GM12891 (cell line): ENCODE results near the gene ARHGAP21.
A peak's percentile ranks its signal among the peaks of the same experiment; 100 is the strongest.

Experiments
- DNase-seq: peaks from one replicate; pipeline ENCODE4 v3.0.0; 2011; ENCODE audit warnings: low spot score; ENCODE audit not compliant: insufficient read length
- FAIRE-seq: peaks from 2 replicates; lab custom pipeline; 2011; peaks lifted over from hg19 to GRCh38; lab: Jason Lieb, UNC
- PAX5 ChIP-seq: IDR thresholded peaks from 2 replicates; pipeline ENCODE4 v1.6.1; 2011; ENCODE audit warnings: low read length, moderate library complexity, mild to moderate bottlenecking; ENCODE audit not compliant: insufficient read depth, severe bottlenecking
- POLR2A ChIP-seq: IDR thresholded peaks from 2 replicates; pipeline ENCODE4 v1.6.1; 2011; ENCODE audit warnings: low read depth, low read length, control low read depth
- POLR2AphosphoS5 ChIP-seq: IDR thresholded peaks from 2 replicates; pipeline ENCODE4 v1.6.1; 2011; ENCODE audit warnings: low read depth, low read length, control low read depth
- POU2F2 ChIP-seq: IDR thresholded peaks from 2 replicates; pipeline ENCODE4 v1.6.1; 2011; ENCODE audit warnings: low read depth, mild to moderate bottlenecking, control low read depth, low read length, moderate library complexity
- SPI1 ChIP-seq: IDR thresholded peaks from 2 replicates; pipeline ENCODE4 v1.6.1; 2011; ENCODE audit warnings: low read depth, low read length, control low read depth
- TAF1 ChIP-seq: IDR thresholded peaks from 2 replicates; pipeline ENCODE4 v1.6.1; 2011; ENCODE audit warnings: low read depth, low read length, control low read depth

The ARHGAP21 gene

GRCh38 chr10:24711465-24711864 is 12.2 kb downstream of the ARHGAP21 start:
- TF ChIP-seq POLR2AphosphoS5 (no peak), POLR2A (no peak), PAX5 (no peak), POU2F2 (no peak), SPI1 (no peak), TAF1 (no peak)
- FAIRE-seq (no peak), DNase-seq (no peak)

DNA sequence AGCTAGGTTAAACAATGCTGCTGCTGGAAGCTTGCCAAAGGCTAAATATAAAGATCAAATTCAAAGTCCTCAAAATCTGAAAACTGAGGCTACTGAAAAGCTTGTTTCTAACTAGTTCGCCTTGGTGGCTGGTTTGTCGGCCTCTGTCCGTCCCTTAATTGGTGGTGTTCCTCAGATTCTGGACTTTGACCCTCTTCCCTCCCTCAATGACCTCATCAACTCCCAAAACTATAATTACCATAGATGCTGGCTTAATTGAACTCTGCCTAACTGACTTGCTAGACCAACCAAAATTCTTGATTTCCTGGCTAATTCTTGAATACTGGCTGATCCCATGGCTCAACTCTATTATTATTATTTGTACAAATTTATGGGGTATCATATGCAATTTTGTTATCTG is 15.6 kb downstream of the ARHGAP21 start:
- no peak for DNase-seq
- TF ChIP-seq PAX5 (no peak), SPI1 (no peak), POLR2A (no peak), POLR2AphosphoS5 (no peak), POU2F2 (no peak), TAF1 (no peak)
- no peak for FAIRE-seq

DNA sequence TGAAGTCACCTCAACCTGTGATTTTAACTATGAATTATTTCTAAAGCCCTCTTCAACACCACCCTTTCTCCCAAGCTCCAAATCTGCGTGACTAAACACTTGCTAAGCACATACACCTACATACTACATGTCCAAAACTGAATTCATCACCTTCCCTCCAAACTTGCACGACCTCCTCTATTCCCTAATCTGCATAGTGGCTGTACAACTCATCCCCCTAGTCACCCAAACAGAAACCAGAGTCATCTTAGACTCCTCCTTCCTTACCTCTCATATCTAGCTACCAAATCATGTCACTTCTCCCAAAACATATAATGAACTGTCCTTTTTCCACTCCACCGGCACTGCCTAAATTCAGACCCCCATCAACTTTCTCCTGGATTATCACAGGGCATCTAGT is 16.2 kb downstream of the ARHGAP21 start:
- TF ChIP-seq TAF1, result no peak
- FAIRE-seq (no peak), DNase-seq (no peak)

- DNase-seq (no peak), FAIRE-seq (no peak)
- no peak for TF ChIP-seq TAF1
- TF ChIP-seq POU2F2, result no peak
- no peak for TF ChIP-seq SPI1
- no peak for TF ChIP-seq POLR2A
- TF ChIP-seq POLR2AphosphoS5, result no peak
- no peak for TF ChIP-seq PAX5
Measured at GRCh38 chr10:24706479-24707118, 17.1 kb downstream of the ARHGAP21 start.

DNA sequence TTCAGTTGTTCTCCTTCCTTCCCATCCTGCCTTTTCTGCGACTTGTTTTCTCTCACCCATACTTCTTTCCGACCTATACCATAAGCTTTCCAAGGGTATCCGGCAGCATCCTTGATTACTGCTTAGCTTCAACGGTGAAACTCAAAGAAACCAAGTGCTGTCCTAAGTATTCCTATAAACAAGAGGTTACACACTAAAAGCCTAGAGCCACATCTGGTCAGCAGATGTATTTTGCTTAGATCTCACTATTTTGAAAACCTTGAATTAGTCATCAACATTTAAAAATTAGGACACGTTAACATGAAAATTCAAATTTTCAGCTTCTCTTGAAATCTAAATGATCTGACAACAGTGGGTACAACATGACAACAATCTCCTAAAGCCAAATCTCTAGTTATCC is 20.0 kb downstream of the ARHGAP21 start:
- DNase-seq (no peak), FAIRE-seq (no peak)
- TF ChIP-seq PAX5, result no peak

- FAIRE-seq (no peak), DNase-seq (peak; percentile 7)
Measured at GRCh38 chr10:24701447-24701846, 22.2 kb downstream of the ARHGAP21 start.

DNA sequence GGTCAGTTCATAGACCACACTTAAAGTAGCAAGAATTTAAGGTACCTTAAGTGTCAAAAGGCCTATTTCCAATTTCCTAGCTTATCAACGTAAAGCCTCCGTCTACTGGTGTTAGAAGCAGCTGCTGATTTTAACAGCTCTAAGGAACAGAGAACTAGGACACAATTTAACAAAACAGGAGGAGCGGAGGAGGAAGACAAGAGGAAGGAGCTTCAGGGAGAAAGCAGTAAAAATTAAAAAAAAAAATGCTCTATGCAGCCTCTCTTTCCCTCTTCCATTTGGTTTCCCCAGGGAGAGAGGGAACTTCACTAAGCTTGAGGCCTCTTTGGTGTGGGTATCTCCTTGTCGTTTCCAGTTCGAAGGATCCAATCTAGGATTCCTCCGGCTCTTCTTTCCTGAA is 22.7 kb downstream of the ARHGAP21 start:
- TF ChIP-seq PAX5 (no peak), SPI1 (no peak), POU2F2 (no peak), POLR2A (no peak), TAF1 (no peak)
- FAIRE-seq (no peak), DNase-seq (no peak)

More at GRCh38 chr10:24701447-24701846, 22.2 kb downstream of the ARHGAP21 start:
- TF ChIP-seq POLR2A (no peak), POU2F2 (no peak), SPI1 (peak; percentile 80), PAX5 (no peak), TAF1 (no peak), POLR2AphosphoS5 (no peak)

DNA sequence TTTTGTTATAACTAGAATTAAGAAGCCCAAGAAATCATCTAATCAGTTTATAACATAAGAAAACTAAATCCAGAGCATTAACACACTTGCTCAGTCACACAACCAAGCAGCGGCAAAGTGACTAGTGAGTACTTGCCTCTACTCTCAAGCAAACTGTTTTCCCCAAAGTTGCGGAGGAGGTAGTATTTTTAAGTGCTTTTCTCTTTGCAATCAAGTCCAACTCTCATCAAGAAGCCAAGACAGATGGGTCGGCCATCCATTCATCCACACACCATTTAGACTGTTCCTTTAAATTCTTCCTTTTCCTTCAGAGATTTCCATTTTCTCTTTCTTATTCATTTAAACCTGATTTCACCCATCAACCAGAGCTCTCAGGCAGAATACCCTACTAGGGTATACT is 25.4 kb downstream of the ARHGAP21 start:
- TF ChIP-seq PAX5 (no peak), POU2F2 (no peak), POLR2AphosphoS5 (no peak), SPI1 (no peak), POLR2A (no peak), TAF1 (no peak)
- FAIRE-seq (no peak), DNase-seq (no peak)

DNA sequence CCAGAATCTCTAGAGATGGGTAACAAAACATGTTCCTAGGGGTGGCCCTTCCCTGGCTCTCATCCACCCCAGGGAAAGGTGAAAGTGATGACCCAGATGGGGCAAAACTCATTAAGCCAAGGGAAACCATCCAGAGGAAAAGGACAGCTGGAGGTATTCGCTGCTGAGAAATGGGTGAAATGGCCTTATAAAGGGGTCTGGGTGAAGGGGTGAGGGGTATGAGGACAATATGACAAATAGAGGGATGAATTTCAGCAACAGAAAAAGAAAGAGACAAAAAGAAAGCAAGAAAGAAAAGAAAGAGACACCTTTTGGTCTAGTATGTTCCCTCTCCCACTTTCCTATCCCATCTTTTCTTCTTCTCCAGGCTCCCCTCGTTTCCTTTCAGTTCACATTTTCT is 26.6 kb downstream of the ARHGAP21 start:
- TF ChIP-seq PAX5, result no peak
- TF ChIP-seq POLR2AphosphoS5, result no peak
- TF ChIP-seq TAF1, result no peak
- no peak for TF ChIP-seq SPI1
- TF ChIP-seq POU2F2, result no peak
- FAIRE-seq (no peak), DNase-seq (no peak)

DNA sequence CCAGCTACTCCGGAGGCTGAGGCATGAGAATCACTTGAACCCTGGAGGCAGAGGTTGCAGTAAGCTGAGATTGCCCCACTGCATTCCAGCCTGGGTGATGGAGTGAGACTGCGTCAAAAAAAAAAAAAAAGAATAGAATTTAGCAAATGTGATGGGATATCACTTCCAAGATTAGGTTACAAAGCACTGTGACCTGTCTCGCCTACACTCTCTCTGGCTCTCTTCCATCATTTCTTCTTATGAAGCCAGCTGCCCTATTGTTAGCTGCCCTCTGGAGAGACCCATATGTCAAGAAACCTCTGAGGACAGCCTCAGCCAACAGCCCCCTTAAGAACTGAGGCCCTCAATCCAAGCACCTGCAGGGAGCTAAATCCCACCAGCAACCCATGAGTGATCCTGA is 28.2 kb downstream of the ARHGAP21 start:
- TF ChIP-seq TAF1 (no peak), POU2F2 (no peak), POLR2AphosphoS5 (no peak), POLR2A (no peak), PAX5 (no peak), SPI1 (no peak)
- no peak for FAIRE-seq
- no peak for DNase-seq

DNA sequence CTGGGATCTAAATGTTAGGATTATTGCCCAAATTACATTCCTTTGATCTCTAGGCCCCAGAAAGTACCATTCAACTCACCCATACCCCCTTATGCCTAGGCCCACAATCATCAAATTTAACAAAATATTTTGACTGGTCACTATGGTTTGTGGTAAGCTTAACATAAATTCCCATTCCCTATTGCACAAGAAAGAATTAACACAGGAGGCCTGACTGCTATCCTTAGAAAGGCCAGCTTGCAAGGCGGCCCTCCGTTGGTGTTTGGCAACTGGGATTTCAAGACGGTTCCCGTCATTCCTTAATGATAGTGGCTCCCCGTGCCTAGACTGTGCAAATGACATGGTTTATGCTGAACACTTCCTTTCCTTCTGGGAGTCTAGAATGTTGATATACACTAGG is 29.6 kb downstream of the ARHGAP21 start:
- TF ChIP-seq POU2F2 (no peak), PAX5 (no peak), SPI1 (no peak), POLR2A (no peak), POLR2AphosphoS5 (no peak), TAF1 (no peak)
- FAIRE-seq, result no peak
- DNase-seq, result no peak
